Keratinocyte (primary cell): ENCODE data around the gene MRPS27.

Experiments
- CTCF ChIP-seq, 3 experiments: IDR thresholded peaks in 1 of 3; conservative IDR thresholded peaks in 1 of 3; optimal IDR thresholded peaks in 1 of 3; 2 replicates in 2 of 3; 3 replicates in 1 of 3; pipeline versions ENCODE3 to v1.5.1; 2011; ENCODE audit warnings: low read length in 3 of 3, mild to moderate bottlenecking in 3 of 3, moderate library complexity in 2 of 3, control low read depth in 1 of 3, inconsistent platforms in 1 of 3; ENCODE audit not compliant: insufficient read depth in 2 of 3; ENCODE audit errors: extremely low read depth in 1 of 3
- EZH2 ChIP-seq: IDR thresholded peaks from one replicate; pipeline ENCODE4 v1.6.1; 2012; ENCODE audit warnings: inconsistent platforms, mild to moderate bottlenecking, low read length, moderate library complexity

GRCh38 chr5:72234265-72234700, 85.8 kb downstream of the MRPS27 start:
- no peak for TF ChIP-seq CTCF (optimal IDR thresholded peaks at IDR 0.05 in 1 of 3, IDR thresholded peaks at IDR 0.05 in 1 of 3, conservative IDR thresholded peaks at IDR 0.05 in 1 of 3; ENCODE audit: extremely low read depth in 1 of 3, insufficient read depth in 2 of 3, low read length in 3 of 3)
- no peak for TF ChIP-seq EZH2
